Heart left ventricle (tissue), 13 donors: ENCODE measurements around the gene PLA2G2D.

Experiments used
- POLR2A ChIP-seq, 2 donors: fragments of 450-650 bp; IDR thresholded peaks; one replicate each; pipeline ENCODE4 v1.6.1; 2017; ENCODE audit warnings: antibody characterized with exemption in 2 of 2, mild to moderate bottlenecking in 2 of 2, moderate library complexity in 2 of 2
- TF ChIP-seq, protein P1 (sequence below), 12 donors: fragments of 200-600 bp; sonication (generic) in 4 of 12; IDR thresholded peaks; one replicate each; pipeline versions ENCODE4 v1.5.0 to v1.8.0; 2018 to 2022; ENCODE audit warnings: antibody characterized with exemption in 12 of 12, mild to moderate bottlenecking in 5 of 12
- donor health status: ischemic (EF 13 %, LVEDD 7.1; RV severe dilation, severe dysfunction).
- donor health status: DM: no; HTN: yes; CAD: no.
- donor health status: DM: no; HTN: no; CAD: no.
- donor health status: ischemic (EF 25% LVEDD 6.9; RV normal size, moderate dysfunction).
- donor health status: ischemic (EF 25% LVEDD 5.7; RV mildly dilated, moderate dysfunction).
- donor health status: ischemic (EF 35%, LVEDD 5.7; RV mildly dilated, moderate dysfunction).
- donor health status: nonischemic (EF 11% LVEDD 7.7; RV severe dilation, severe dysfunction).
- donor health status: DM: yes; HTN: yes; CAD: no.
- donor health status: PGD.
- donor health status: ischemic (EF 29% LVEDD 5.4; RV normal size, mild dysfunction).
- donor health status: nonischemic (EF 23%, LVEDD 6.1; RV moderate dilation, normal function).

DNA sequence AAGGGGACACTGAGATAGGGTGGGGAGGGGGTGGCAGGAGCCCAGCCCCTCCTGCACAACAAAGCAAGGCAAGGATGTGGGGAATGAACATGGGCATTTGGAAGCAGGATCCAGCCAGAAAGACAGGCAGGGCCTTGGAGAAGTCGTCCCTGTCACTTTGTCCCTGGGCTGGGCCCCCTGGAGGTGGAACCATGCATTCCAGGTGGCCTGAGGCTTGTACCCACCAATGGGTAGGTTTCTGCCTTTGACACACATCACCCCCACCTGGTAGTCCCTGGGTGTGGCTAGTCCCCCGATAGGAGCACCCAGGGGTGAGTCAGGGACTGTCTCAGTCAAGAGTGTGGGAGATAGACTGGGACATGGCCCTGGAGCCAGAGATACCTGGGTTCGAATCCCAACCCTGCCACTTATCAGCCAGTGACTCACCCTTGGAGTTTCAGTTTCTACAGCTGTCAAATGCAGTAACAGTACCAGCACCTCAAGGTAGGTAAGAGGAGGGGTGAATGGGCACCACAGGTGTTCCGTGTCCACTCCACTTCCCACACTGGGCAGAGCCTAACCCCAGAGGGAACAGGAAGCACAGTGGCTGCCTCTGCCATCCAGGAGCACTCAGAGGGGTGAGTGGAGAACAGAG is 10.0 kb downstream of the PLA2G2D start:
- no peak for TF ChIP-seq POLR2A (IDR thresholded peaks at IDR 0.05)
- TF ChIP-seq, protein P1, sequence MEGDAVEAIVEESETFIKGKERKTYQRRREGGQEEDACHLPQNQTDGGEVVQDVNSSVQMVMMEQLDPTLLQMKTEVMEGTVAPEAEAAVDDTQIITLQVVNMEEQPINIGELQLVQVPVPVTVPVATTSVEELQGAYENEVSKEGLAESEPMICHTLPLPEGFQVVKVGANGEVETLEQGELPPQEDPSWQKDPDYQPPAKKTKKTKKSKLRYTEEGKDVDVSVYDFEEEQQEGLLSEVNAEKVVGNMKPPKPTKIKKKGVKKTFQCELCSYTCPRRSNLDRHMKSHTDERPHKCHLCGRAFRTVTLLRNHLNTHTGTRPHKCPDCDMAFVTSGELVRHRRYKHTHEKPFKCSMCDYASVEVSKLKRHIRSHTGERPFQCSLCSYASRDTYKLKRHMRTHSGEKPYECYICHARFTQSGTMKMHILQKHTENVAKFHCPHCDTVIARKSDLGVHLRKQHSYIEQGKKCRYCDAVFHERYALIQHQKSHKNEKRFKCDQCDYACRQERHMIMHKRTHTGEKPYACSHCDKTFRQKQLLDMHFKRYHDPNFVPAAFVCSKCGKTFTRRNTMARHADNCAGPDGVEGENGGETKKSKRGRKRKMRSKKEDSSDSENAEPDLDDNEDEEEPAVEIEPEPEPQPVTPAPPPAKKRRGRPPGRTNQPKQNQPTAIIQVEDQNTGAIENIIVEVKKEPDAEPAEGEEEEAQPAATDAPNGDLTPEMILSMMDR (IDR thresholded peaks at IDR 0.05): no peak
